DMS 273 (cell line): Measurements from ENCODE around the gene SPATA3.

ENCODE experiments used
- DNase-seq: peaks from one replicate; lab custom pipeline; 2025; ENCODE audit not compliant: unreplicated experiment; lab: John Stamatoyannopoulos, UW

SPATA3 gene

DNA sequence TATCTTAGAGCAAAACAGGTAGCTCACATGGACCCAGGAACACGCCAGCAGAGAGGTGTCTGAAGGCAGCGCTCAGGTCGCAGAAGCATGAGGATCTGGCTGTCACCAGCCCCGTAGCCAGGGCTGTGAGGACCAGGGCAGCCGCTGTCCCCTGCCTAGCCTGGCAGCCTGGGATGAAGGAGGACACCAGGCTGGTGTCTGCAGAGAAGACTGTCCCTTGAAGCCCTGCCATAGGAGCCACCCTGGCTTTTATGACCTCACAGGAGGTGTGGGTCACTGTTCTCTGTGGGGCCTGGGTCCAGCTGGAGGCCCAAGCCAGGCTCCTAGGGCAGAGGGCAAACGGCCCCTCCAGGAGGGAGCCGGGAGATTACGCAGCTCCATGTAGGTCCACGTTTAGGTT lies at the start of gene SPATA3:
Gene SPATA3, plus strand, starts transcription at position 301 of the 400 bp plus-strand sequence. CDS start 113 bp downstream, outside the sequence.
- no peak for DNase-seq

DNA sequence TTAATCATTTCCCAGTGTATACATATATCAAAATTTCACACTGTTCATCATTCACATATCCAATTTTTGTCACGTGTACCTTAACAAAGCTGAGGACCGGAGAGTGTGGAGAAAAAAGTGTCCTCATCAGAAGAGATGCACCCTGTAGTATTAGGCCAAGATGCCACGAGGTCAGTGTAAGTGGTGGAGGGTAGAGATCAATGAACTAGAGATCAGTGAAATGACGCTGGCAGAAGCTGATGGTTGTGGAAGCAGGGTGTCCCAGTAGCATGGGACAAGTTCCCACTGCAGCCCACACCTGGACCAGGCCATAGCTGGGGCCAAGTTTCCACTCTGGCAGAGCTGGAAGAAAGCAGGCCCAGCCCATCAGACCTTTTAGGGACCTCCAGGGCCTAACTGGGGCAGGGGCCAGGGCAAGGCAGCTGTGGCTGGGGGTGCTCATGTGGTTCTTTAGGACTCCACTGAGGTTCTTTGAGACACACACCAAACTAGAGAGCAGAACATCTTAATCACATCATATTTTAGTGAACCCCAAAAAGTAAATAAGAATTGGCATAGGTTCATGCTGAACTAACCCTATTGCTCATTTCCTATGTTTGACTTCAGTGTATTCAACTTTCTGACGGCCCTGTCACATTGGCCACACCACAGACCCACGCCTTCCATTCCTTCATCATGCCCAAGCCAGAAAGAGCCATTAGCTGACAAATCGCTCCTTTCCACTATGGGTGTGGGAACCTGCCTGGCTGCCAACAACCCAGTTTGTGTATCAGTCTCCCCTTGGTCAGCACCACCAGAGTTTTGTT lies 49.3 kb upstream of the SPATA3 start:
- no peak for DNase-seq

DNA sequence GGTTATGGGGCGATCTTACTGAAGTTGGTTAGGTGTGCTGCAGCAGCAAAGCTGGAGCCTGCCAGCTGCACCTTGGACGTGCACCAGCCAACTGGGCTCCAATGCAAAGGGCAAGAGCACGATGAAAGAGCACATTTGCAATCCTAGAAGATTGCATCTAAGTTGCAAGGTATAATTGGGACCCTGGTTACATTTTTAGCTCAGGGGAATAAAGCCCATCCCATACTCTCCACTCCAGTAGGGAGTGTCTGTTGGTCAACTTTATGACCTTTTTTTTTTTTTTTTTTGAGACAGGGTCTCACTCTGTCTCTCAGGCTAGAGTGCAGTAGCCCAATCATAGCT lies 48.7 kb upstream of the SPATA3 start:
- DNase-seq, result no peak

DNA sequence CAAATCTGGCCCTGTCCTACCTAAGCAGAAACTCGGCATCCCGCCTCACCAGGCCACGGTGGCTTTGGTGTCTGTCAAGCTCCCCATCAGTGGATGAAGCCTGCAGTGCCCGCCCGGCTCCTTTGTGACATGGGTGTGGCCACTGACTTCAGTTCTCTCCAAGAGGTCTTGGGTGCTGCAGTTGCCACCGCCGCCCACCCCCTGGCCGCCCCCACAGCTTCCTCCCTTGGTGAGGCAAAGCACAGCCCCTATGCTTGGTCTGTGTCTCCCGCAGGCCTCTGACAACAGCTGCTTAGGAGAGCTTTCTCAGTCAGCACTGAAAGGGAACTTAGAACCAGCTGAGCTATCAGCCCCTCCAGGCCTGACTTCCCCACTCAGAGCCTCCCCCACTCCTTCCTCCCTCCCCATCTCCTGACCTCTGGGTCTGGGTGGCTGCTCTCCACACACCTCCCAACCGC lies 48.0 kb upstream of the SPATA3 start:
- no peak for DNase-seq

DNA sequence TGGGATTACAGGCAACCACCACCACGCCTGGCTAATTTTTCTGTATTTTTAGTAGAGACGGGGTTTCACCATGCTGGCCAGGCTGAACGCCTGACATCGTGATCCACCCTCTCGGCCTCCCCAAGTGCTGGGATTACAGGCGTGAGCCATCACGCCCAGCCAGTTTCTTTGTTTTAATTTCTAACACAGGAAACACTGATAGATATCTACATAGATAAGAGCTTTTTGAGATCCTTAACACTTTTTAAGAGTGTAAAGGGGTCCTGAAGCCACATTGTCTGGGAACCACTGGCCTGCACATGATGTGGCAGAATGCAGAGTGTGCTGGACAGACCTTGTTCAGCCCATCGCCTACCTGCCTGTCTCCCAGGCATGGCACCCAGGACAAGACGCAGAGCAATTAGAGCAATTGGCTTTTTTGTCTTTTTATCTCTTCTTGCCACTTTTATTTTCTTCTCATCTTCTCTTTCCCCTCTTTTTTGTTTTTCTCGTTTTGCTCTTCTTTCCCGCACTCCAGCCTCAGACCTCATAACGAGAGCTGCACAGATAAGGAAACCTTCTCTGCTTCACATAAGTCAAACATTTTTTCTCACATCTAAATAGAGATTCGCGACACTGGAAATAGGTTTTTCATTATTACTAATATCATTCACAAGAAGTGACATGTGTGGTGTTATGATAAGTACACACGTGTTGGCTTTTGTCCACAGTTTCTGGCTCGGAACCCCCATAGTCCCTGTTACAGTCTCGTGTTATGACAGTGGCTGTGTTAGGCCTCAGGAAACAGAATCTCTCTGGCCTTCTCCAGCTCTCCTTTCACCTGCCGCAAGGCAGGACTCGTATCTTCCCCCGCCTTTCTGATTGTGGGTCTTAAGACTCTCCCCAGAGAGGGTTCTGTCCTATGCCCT lies 45.7 kb upstream of the SPATA3 start:
- no peak for DNase-seq

DNA sequence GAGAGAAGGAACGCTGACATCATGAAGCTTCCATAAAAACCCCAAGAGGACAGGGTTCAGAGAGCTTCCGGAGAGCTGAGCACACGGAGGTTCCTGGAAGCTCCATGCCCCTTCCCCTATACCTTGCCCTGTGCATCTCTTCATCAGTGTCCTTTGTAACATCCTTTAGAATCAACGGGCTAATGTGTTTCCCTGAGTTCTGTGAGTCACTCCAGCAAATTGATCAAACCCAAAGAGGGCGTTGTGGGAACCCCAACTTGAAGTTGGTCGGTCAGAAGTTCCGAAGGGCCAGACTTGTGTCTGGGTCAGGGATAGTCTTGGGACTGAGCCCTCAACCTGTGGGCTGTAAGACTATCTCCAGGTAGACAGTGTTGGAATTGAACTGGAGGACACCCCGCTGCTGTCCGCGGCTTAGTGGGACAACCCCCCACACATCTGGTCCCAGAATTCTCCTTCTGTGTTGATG lies 45.0 kb upstream of the SPATA3 start:
- no peak for DNase-seq

DNA sequence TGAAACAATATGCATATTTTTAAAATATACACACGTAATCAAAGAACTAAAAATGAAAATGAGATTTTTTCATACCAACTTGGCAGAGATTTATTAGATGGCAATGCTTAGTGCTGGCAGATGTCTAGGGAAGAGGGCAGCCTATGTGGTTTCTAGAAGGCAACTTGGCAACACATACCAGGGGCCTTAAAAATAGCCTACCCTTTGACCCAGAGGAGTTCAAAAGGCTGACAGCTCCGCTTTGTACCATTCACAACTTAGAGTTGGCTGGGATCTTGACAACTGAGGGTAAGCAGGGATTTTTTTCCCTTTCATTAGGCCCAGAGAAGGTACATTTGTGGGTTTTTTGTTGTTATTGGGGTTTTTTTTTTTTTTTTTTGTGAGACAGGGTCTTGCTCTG lies 44.5 kb upstream of the SPATA3 start:
- no peak for DNase-seq

DNA sequence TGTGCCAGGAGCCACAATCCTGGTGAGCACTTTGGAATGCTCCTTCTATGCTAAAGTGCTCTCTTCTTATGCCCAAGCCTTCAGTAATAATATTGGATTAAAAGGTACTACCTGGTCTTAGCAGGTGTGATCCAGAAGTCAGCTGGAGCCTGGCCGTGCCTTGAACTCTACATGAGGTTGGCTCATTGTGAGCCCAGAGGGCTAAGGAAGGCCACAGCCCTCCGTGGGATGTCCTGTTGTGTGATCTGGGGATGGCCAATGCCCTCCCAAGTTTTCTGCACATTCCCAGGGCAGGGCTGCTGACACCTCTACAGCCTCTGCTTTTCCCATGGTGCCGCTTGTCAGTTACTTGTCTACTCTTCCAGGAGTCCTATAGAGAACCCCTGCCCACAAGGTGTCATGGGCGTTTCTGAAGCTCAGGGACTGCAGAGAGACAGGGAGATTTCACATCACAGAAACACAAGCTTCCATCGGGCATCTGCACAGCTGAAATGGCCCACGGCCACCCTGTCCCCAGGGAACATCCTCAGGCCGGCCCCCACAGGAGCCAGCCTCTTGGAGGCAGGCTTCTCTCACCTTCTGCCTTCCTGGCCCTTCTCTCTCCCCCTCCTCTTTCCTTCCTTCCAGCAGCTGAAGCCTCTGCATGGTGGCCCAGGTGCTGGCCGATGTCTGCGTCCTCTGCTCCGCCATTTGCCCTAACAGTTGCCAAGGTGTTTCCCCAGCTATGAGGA lies 43.5 kb upstream of the SPATA3 start:
- DNase-seq, result no peak

DNA sequence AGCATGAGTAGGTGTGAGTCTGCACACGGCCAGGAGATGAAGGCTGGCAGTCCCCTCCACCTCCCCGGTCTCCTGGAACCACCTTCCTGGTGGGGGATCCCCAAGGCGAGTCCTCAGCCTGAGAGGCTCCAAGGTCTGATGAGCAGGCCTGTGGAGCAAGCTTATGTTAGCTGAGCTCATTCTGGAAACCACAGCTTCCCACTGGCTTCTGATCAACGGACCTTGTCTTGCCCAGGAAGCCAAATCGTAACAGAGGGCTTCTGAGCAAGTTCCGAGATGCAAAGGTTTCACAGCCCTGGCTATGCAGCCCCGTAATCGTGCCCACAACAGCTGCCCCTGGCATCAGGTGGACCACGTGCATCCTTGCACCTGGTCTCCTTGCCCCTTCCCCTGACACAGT lies 42.1 kb upstream of the SPATA3 start:
- DNase-seq, result no peak

DNA sequence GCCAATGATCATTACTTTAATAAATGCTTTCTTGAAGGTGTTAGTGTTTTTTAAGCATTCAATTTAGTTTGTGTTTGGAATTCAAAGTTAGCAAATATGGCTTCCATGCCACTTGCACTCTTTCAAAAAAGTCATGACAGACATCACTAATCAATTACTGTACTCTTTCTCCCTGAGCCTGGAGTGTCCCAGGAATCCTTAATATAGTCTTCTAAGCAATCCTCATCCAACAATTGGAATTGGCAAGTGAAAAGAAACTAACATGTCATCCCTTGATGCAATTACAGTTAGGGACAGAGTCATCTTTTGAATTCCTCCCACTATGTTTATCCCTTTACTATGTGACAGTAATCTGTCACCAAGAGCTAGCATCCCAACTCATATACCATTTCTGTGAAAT lies 41.2 kb upstream of the SPATA3 start:
- DNase-seq, result no peak

DNA sequence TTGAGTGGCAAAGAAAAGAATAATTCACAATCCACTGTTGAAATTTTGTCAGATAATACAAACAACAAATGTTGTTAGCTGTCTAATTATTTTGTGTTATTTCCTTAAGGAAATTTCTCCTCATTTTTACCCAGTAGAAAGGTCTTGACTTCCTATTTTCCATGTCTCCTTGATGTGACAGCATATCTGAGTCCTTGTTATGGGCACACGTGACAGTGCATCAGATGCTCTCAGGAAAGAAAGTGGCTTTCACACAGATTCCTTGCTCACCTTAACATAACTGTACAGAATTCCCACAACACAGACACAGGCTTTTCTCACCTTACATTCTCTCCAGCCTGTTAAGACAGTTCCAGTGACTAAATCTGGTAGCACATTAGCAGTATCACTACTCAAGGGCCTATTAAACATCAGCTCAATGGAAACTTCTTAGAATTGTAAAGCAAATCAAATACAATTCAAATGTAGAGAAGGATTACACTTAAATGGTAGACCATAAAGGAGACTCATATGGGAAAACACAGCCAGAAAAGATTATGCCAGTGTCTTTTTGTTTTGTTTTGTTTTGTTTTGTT lies 40.7 kb upstream of the SPATA3 start:
- no peak for DNase-seq

DNA sequence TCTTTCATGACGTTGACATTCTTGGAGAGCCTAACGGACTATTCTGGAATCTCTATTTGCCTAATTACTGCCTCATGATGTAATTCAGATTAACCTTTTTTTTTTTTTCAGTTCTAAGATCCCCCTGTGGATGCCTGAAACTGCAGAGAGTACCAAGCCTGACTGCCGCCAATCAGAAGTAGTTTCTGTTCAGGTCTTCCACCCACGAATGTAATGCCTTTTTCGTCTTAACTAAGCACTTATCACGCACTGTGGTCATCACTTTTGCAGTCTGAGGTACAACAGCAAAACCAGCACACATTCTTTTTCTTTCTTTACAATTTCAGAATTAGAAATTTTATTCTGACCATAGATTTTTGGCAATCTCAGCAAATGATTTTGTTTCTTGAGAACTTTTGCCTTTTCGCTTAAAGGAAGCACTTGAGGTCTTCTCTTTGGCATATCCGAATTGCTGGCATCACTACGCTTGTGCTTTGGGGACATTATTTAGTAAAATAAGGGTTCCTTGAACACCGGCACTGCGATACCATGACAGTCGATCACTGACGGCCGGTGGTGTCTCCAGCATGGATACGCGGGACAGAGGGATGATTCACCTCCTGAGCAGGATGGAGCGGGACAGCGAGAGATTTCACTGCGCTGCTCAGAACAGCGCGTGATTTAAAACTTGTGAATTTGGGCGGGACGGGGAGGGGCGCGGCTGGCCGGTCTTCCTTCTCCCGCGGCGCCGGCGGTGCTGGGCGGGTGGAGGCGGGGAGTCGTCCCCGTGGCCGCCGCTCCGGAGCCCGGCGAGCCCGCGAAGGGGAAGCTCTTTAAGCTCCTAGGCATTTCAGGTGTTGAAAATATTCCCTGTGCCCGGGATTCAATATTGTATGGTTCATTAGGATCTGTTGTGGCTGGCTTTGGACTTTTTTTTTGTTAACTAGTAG lies 38.8 kb upstream of the SPATA3 start:
- peak; percentile 58 for DNase-seq

DNA sequence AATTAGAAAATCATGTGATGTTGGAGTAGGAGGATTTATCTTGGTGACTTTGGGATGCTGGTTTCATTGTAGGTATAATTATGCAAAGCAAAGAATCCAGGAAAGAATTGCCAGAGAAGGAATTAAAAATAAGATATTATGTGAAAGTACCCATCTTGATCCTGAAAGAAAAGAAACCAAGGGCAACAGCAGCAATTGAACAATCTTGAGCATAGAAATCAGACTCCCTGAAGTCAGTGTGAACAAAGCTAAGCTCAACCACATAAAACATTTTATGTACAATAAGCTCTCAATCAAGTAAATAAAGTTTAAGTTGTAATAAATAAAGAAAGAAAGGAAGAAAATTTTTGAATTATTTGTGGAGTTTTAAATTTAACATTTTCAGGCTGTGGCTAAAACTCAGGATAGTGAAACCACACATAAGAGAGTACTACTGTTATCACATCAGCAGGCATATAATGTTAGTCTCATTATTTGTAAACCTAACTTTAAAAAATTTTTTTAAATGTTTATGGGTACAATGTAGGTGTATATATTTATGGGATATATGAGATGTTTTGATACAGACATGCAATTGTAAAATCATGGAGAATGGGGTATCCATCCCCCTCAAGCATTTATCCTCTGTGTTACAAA lies 38.0 kb upstream of the SPATA3 start:
- no peak for DNase-seq

DNA sequence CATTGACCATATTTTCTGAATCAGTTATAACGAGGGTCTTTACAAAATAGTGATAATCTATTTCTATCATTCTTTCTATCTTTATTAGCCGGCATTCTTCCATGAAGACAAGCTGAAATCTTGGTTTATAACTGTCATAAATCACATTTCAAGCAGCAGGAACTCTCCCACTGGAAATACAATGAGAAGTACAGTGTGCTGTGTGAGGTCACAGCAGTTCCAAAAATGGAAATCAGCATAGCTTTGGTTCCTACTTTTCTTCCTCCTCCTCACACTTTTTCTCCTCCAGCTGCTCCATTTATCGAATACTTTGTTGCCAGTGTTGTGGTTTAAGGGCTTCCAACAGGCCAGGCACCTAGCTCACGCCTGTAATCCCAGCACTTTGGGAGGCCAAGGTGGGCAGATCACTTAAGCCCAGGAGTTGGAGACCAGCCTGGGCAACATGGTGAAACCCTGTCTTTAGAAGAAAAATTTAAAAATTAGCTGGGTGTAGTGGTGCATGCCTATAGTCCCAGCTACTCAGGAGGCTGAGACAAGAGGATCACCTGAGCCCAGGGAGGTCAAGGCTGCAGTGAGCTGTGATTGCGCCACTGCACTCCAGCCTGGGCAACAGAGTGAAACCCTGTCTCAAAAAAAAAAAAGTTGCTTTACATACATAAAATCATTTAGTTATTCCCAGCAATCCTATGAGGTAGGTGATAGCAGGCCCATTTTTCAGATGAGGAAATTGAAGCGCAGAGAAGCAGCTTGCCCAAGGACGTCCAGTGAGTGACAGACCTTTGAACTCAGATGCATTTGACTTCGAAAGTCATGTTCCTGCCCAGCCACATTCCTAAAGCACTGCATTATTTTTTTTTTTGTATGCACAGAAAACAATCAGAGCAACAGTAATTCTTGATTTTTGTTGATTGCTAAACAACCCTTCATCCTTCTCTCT lies 36.8 kb upstream of the SPATA3 start:
- DNase-seq, result no peak

DNA sequence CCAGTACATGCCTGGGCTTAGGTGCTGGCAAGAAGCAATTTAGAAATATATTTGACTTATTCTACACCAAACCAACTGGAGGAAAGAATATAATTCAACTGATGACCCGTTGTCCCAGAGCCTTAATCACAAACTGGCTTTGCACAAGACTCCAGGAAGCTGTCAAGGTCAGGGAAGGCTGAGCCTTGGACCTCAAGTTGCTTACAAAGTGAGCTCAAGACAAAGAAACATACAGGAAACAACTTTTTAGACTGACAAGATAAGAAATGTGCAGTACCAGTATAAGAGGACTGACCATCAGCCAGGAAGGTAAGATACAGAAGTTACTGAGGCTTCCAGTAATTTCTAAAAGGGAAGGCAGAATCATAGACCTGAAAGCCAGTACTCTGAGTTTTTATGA lies 35.9 kb upstream of the SPATA3 start:
- DNase-seq, result no peak

DNA sequence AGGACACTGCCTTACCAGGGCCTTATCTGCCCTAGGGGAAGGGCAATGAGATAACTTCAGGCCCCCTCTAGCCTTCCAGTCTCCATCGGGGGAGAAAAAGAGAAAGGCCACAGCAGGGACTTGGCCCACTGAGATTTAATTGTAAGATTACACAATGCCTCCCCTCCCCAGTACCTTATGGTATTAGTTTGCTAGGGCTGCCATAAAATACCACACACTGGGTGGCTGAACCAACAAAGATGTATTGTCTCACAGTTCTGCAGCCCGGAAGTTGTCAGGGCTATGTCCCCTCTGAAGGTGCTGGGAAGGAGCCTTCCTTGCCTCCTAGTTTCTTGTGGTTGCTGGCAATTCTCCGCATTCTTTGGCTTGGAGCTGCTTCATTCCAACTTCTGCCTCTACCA lies 34.8 kb upstream of the SPATA3 start:
- DNase-seq, result no peak

DNA sequence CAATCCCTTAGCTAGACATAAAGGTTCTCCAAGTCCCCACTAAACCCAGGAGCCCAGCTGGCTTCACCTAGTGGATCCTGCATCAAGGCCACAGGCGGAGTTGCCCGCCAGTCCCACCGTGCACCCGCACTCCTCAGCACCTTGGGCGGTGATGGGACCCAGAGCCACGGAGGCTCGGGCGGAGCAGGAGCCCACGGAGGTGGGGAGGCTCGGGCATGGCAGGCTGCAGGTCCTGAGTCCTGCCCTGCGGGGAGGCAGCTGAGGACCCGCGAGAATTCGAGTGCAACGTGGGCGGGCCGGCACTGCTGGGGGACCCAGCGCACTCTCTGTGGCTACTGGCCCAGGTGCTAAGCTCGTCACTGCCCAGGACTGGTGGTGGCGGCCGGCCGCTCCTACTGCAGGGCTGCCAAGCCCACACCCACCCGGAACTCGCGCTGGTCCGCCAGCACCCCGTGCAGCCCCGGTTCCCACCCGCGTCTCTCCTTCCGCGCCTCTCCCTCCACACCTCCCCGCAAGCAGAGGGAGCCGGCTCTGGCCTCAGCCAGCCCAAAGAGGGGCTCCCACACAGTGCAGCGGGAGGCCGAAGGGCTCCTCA lies 31.7 kb upstream of the SPATA3 start:
- DNase-seq, result no peak

DNA sequence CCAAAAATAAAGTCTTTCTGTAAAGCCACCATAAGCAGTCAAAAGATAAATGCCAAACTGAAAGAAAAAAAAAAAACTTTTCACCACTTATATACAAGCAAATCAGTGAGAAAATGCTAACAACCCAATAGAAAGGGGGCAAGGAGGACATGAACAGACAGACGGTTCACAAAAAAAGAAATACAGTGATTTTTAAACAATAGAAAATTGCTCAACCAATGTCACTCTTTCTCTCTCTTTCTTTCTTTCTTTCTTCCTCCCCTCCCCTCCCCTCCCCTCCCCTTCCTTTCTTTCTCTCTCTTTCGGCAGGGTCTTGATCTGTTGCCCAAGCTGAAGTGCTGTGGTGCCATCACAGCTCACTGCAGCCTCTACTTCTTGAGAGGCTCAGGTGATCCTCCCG lies 28.8 kb upstream of the SPATA3 start:
- DNase-seq, result no peak
